H9 (cell line): Measurements from ENCODE around the gene IL36RN. TPM values are rescaled to one million over a fixed set of nuclear protein-coding genes. Genes with fewer than 3 reads are reported as not detected.

Experiments used
- DNase-seq: peaks from one replicate; pipeline ENCODE4 v3.0.0-alpha.2; 2017
- H2AFZ ChIP-seq: one replicate; pipeline ENCODE4 v1.6.1; 2013; ENCODE audit warnings: mild to moderate bottlenecking, low read length, control low read depth, moderate library complexity
- H2AK5ac ChIP-seq: 2 replicates; pipeline ENCODE4 v1.6.1; 2013; ENCODE audit warnings: low read length, control low read depth, mixed read lengths; ENCODE audit not compliant: insufficient read length
- H2BK120ac ChIP-seq: one replicate; pipeline ENCODE4 v1.6.1; 2013; ENCODE audit warnings: low read depth, mild to moderate bottlenecking, low read length, control low read depth, inconsistent platforms; ENCODE audit not compliant: poor library complexity, severe bottlenecking
- H2BK12ac ChIP-seq: 2 replicates; pipeline ENCODE4 v1.6.1; 2013; ENCODE audit warnings: low read length, control low read depth, mixed read lengths, low read depth; ENCODE audit not compliant: insufficient read length
- H2BK15ac ChIP-seq: 2 replicates; pipeline ENCODE4 v1.6.1; 2013; ENCODE audit warnings: low read depth, low read length, control low read depth
- H2BK20ac ChIP-seq: one replicate; pipeline ENCODE4 v1.6.1; 2013; ENCODE audit warnings: low read depth, mild to moderate bottlenecking, low read length, control low read depth, inconsistent platforms; ENCODE audit not compliant: poor library complexity, severe bottlenecking
- H2BK5ac ChIP-seq: 2 replicates; pipeline ENCODE4 v1.6.1; 2013; ENCODE audit warnings: low read length, control low read depth, mixed read lengths; ENCODE audit not compliant: insufficient read length
- H3K14ac ChIP-seq: 2 replicates; pipeline ENCODE4 v1.6.1; 2013; ENCODE audit warnings: low read length, control low read depth; ENCODE audit not compliant: insufficient read depth
- H3K18ac ChIP-seq: 2 replicates; pipeline ENCODE4 v1.6.1; 2013; ENCODE audit warnings: low read depth, mild to moderate bottlenecking, mixed read lengths, low read length, control low read depth; ENCODE audit not compliant: insufficient read length
- H3K23ac ChIP-seq: 2 replicates; pipeline ENCODE4 v1.6.1; 2013; ENCODE audit warnings: low read length, control low read depth, mixed read lengths, low read depth; ENCODE audit not compliant: insufficient read length
- H3K23me2 ChIP-seq: 2 replicates; pipeline ENCODE4 v1.6.1; 2013; ENCODE audit warnings: low read depth, mild to moderate bottlenecking, mixed read lengths, low read length, control low read depth; ENCODE audit not compliant: insufficient read length, poor library complexity, severe bottlenecking
- H3K27ac ChIP-seq: 2 replicates; pipeline ENCODE4 v1.5.1; 2013; ENCODE audit warnings: low read length, control low read depth, mixed read lengths, low read depth; ENCODE audit not compliant: insufficient read length
- H3K27me3 ChIP-seq: 2 replicates; pipeline ENCODE4 v1.6.1; 2013; ENCODE audit warnings: low read length, control low read depth, inconsistent platforms; ENCODE audit not compliant: insufficient read depth
- H3K4ac ChIP-seq: 2 replicates; pipeline ENCODE4 v1.6.1; 2013; ENCODE audit warnings: low read depth, mild to moderate bottlenecking, control low read depth, inconsistent platforms, low read length, moderate library complexity
- H3K4me1 ChIP-seq: 2 replicates; pipeline ENCODE4 v1.6.1; 2013; ENCODE audit warnings: low read length, control low read depth, inconsistent platforms; ENCODE audit not compliant: insufficient read depth
- H3K4me2 ChIP-seq: 2 replicates; pipeline ENCODE4 v1.6.1; 2013; ENCODE audit warnings: low read length, control low read depth, mixed read lengths; ENCODE audit not compliant: insufficient read length, insufficient read depth
- H3K56ac ChIP-seq: 2 replicates; pipeline ENCODE4 v1.6.1; 2013; ENCODE audit warnings: low read depth, mild to moderate bottlenecking, mixed read lengths, low read length, control low read depth; ENCODE audit not compliant: insufficient read length
- H3K79me1 ChIP-seq: 2 replicates; pipeline ENCODE4 v1.6.1; 2013; ENCODE audit warnings: low read depth, mild to moderate bottlenecking, moderate library complexity, low read length, control low read depth, inconsistent platforms; ENCODE audit not compliant: insufficient read depth, poor library complexity, severe bottlenecking
- H3K79me2 ChIP-seq: 2 replicates; pipeline ENCODE4 v1.6.1; 2013; ENCODE audit warnings: low read length, control low read depth, inconsistent platforms; ENCODE audit not compliant: insufficient read depth
- H3K9ac ChIP-seq: 2 replicates; pipeline ENCODE4 v1.6.1; 2013; ENCODE audit warnings: low read length, control low read depth, mixed read lengths; ENCODE audit not compliant: insufficient read length; ENCODE audit errors: extremely low read depth
- H3K9me3 ChIP-seq: one replicate; pipeline ENCODE4 v1.6.1; 2013; ENCODE audit warnings: low read depth, low read length, inconsistent platforms; ENCODE audit not compliant: control insufficient read depth
- H3T11ph ChIP-seq: one replicate; pipeline ENCODE4 v1.6.1; 2013; ENCODE audit warnings: mild to moderate bottlenecking, low read length, control low read depth, inconsistent platforms
- H4K20me1 ChIP-seq: one replicate; pipeline ENCODE4 v1.6.1; 2013; ENCODE audit not compliant: control insufficient read depth, insufficient read length, insufficient read depth
- H4K5ac ChIP-seq: 2 replicates; pipeline ENCODE4 v1.6.1; 2013; ENCODE audit warnings: low read depth, mild to moderate bottlenecking, mixed read lengths, low read length, control low read depth; ENCODE audit not compliant: insufficient read length
- H4K8ac ChIP-seq: replicated peaks from 2 replicates; pipeline ENCODE4 v1.6.1; 2013; ENCODE audit warnings: low read length, control low read depth, mixed read lengths, low read depth; ENCODE audit not compliant: insufficient read length
- H4K91ac ChIP-seq: 2 replicates; pipeline ENCODE4 v1.6.1; 2013; ENCODE audit warnings: low read depth, mild to moderate bottlenecking, moderate library complexity, mixed read lengths, low read length, control low read depth; ENCODE audit not compliant: insufficient read length
- H3K27ac Mint-ChIP-seq, 3 experiments: 2 replicates in 2 of 3; 3 replicates in 1 of 3; pipeline ENCODE4 v1.8.0; 2020 to 2021; ENCODE audit warnings: mixed read lengths in 3 of 3, mild to moderate bottlenecking in 1 of 3, moderate library complexity in 1 of 3
- H3K27me3 Mint-ChIP-seq: 2 replicates; pipeline ENCODE4 v1.8.0; 2021; ENCODE audit warnings: low read depth, mild to moderate bottlenecking, moderate library complexity, mixed read lengths
- H3K36me3 Mint-ChIP-seq, 3 experiments: 2 replicates in 2 of 3; 3 replicates in 1 of 3; pipeline ENCODE4 v1.8.0; 2020 to 2021; ENCODE audit warnings: low read depth in 3 of 3, mixed read lengths in 3 of 3; ENCODE audit not compliant: insufficient read depth in 1 of 3
- H3K4me1 Mint-ChIP-seq, 2 experiments: 2 replicates each; pipeline ENCODE4 v1.8.0; 2020; ENCODE audit warnings: mixed read lengths in 2 of 2
- H3K4me3 Mint-ChIP-seq, 2 experiments: 2 replicates in 1 of 2; 3 replicates in 1 of 2; pipeline ENCODE4 v1.8.0; 2020 to 2021; ENCODE audit warnings: mild to moderate bottlenecking in 2 of 2, mixed read lengths in 2 of 2, moderate library complexity in 1 of 2
- H3K9me3 Mint-ChIP-seq, 2 experiments: 2 replicates in 1 of 2; 3 replicates in 1 of 2; pipeline ENCODE4 v1.8.0; 2020; ENCODE audit warnings: mild to moderate bottlenecking in 2 of 2, mixed read lengths in 2 of 2, moderate library complexity in 1 of 2
- CTCF ChIP-seq: fragments of 200-600 bp; sonication (generic); conservative IDR thresholded peaks from 3 replicates; pipeline ENCODE4 v1.8.0; 2021; ENCODE audit warnings: antibody characterized with exemption, mild to moderate bottlenecking
- WGBS: extraction: QIAGEN DNeasy Blood & Tissue Kit; methylation state at CpG from one replicate; pipeline ENCODE4 v1.1.7; 2013; ENCODE audit warnings: missing lambda C conversion rate, low lambda C conversion rate, mixed read lengths; ENCODE audit not compliant: insufficient read length; ENCODE audit errors: extremely low coverage; 5-methylcytosine and 5-hydroxymethylcytosine counted together
- total RNA-seq: library from RNA; stranded (reverse); gene quantifications from 2 replicates; pipeline ENCODE4 v1.2.1, GENCODE V29; 2021

Gene IL36RN
- total RNA-seq, 1 experiment from 2014 or later = not detected

- Histone ChIP-seq H2BK20ac (no peak overlapping the region), H2BK120ac (no peak overlapping the region), H2AFZ (no peak overlapping the region), H4K91ac (no peak overlapping the region), H3K4me2 (no peak overlapping the region), H3K14ac (no peak overlapping the region), H3T11ph (no peak overlapping the region), H3K4me1 (no peaks in the 10 kb centered on the region), H3K23ac (no peak overlapping the region), H3K9ac (no peak overlapping the region), H3K27ac (no peak overlapping the region), H4K20me1 (no peaks in the 10 kb centered on the region), H3K18ac (no peak overlapping the region), H2AK5ac (no peak overlapping the region), H3K4ac (no peak overlapping the region), H3K27me3 (no peaks in the 10 kb centered on the region), H3K79me1 (no peaks in the 10 kb centered on the region), H3K9me3 (no peaks in the 10 kb centered on the region), H3K79me2 (no peaks in the 10 kb centered on the region), H2BK5ac (no peak overlapping the region), H3K23me2 (no peaks in the 10 kb centered on the region), H2BK15ac (no peak overlapping the region), H4K8ac (no peak overlapping the region), H4K5ac (no peak overlapping the region), H3K56ac (no peak overlapping the region), H2BK12ac (no peak overlapping the region)
- H3K27me3 Mint-ChIP-seq = peaks cover 60% of the 10 kb centered on the region
- DNase-seq = no peak
- no peak overlapping the region for H3K4me3 Mint-ChIP-seq
- H3K9me3 Mint-ChIP-seq = peaks cover 8 to 24% of the 10 kb centered on the region in 2 experiments; a peak in 4 of 5 replicates
- H3K36me3 Mint-ChIP-seq = no peaks in the 10 kb centered on the region; a peak in 1 of 7 replicates
- TF ChIP-seq CTCF = no peak
- H3K4me1 Mint-ChIP-seq = 0 out of 4 replicates have a peak, but pooled peaks cover 0 to 3% of the 10 kb centered on the region in 2 experiments
- WGBS = no CpG with 5 or more reads among the region's 2 CpGs
- no peak overlapping the region for H3K27ac Mint-ChIP-seq
These were observed 9.3 kb downstream of the IL36RN start for GRCh38 chr2:113068249-113068648.
